ENCODE measurements around the gene THOC6. TPM values are rescaled to one million over a fixed set of nuclear protein-coding genes. Genes with fewer than 3 reads are reported as not detected.
A peak's percentile ranks its signal among the peaks of the same experiment; 100 is the strongest.

Gene THOC6
- total RNA-seq, 1 experiment from 2014 or later: 68.2 TPM

DNA sequence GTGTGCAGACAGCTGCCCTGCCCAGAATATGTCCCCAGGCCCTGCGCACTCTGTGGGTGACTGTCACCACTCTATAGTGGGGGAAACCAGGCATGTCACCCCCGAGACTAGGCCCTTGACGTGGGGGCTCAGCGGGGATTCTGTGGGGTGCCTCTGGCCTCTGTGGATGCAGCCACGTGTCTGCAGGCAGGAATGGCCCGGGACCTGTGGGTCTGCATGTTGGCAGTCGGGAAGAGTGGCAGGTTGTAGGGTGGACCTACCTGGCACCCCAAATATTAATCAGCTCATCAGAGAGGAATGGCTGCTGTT, 42.6 kb downstream of the THOC6 start:
- no peak overlapping the region for H3K4me3 Mint-ChIP-seq
- TF ChIP-seq, protein P1, sequence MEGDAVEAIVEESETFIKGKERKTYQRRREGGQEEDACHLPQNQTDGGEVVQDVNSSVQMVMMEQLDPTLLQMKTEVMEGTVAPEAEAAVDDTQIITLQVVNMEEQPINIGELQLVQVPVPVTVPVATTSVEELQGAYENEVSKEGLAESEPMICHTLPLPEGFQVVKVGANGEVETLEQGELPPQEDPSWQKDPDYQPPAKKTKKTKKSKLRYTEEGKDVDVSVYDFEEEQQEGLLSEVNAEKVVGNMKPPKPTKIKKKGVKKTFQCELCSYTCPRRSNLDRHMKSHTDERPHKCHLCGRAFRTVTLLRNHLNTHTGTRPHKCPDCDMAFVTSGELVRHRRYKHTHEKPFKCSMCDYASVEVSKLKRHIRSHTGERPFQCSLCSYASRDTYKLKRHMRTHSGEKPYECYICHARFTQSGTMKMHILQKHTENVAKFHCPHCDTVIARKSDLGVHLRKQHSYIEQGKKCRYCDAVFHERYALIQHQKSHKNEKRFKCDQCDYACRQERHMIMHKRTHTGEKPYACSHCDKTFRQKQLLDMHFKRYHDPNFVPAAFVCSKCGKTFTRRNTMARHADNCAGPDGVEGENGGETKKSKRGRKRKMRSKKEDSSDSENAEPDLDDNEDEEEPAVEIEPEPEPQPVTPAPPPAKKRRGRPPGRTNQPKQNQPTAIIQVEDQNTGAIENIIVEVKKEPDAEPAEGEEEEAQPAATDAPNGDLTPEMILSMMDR (conservative IDR thresholded peaks at IDR 0.05): no peak
- no peak overlapping the region for H2AFZ ChIP-seq (ENCODE audit: low read length)
- peak overlapping the region in 1 of 3 experiments; percentile 55; a peak in 1 of 7 replicates for H3K27ac Mint-ChIP-seq
- H3K9me3 Mint-ChIP-seq: no peaks in the 10 kb centered on the region; a peak in 1 of 5 replicates
- H3K56ac ChIP-seq (ENCODE audit: insufficient read length, low read depth, low read length): no peak overlapping the region
- no peaks in the 10 kb centered on the region for H3K79me2 ChIP-seq (ENCODE audit: insufficient read depth, low read length)
- H4K20me1 ChIP-seq (ENCODE audit: control insufficient read depth, insufficient read depth, insufficient read length): no peaks in the 10 kb centered on the region
- no peak overlapping the region for H4K91ac ChIP-seq (ENCODE audit: insufficient read length, low read depth, low read length)
- no peak overlapping the region for H2AK5ac ChIP-seq (ENCODE audit: insufficient read length, low read length)
- no peak overlapping the region for H3K14ac ChIP-seq (ENCODE audit: insufficient read depth, low read length)
- H4K8ac ChIP-seq (replicated peaks; ENCODE audit: insufficient read length, low read depth, low read length): no peak overlapping the region
- H3T11ph ChIP-seq (ENCODE audit: low read length): no peak overlapping the region
- H3K4me1 Mint-ChIP-seq: peaks cover 21 to 23% of the 10 kb centered on the region in 2 experiments
- H2BK12ac ChIP-seq (ENCODE audit: insufficient read length, low read depth, low read length): no peak overlapping the region
- H2BK15ac ChIP-seq (ENCODE audit: low read depth, low read length): no peak overlapping the region
- no peaks in the 10 kb centered on the region; the same call in 1 of the 2 replicates for H3K4me1 ChIP-seq (ENCODE audit: insufficient read depth, low read length)
- H3K36me3 Mint-ChIP-seq (ENCODE audit: insufficient read depth in 1 of 3, low read depth in 3 of 3): no peaks in the 10 kb centered on the region
- H3K79me1 ChIP-seq (ENCODE audit: insufficient read depth, low read depth, low read length, poor library complexity, severe bottlenecking): no peaks in the 10 kb centered on the region
- no peaks in the 10 kb centered on the region for H3K9me3 ChIP-seq (ENCODE audit: control insufficient read depth, low read depth, low read length)
- no peaks in the 10 kb centered on the region for H3K27me3 ChIP-seq (ENCODE audit: insufficient read depth, low read length)
- H3K27me3 Mint-ChIP-seq (ENCODE audit: low read depth): peaks cover 13% of the 10 kb centered on the region
- no peak overlapping the region for H3K23ac ChIP-seq (ENCODE audit: insufficient read length, low read depth, low read length)
- no peak overlapping the region for H3K27ac ChIP-seq (ENCODE audit: insufficient read length, low read depth, low read length)
- H2BK20ac ChIP-seq (ENCODE audit: low read depth, low read length, poor library complexity, severe bottlenecking): no peak overlapping the region
- H2BK5ac ChIP-seq (ENCODE audit: insufficient read length, low read length): no peak overlapping the region
- DNase-seq: no peak
- H3K23me2 ChIP-seq (ENCODE audit: insufficient read length, low read depth, low read length, poor library complexity, severe bottlenecking): no peaks in the 10 kb centered on the region
- no peak overlapping the region for H3K9ac ChIP-seq (ENCODE audit: extremely low read depth, insufficient read length, low read length)
- no peak overlapping the region for H4K5ac ChIP-seq (ENCODE audit: insufficient read length, low read depth, low read length)
- WGBS (ENCODE audit: extremely low coverage, insufficient read length, low lambda C conversion rate): no CpG with 5 or more reads among the region's 7 CpGs
- no peak overlapping the region for H3K4ac ChIP-seq (ENCODE audit: low read depth, low read length)
- no peak overlapping the region for H3K4me2 ChIP-seq (ENCODE audit: insufficient read depth, insufficient read length, low read length)
- H3K18ac ChIP-seq (ENCODE audit: insufficient read length, low read depth, low read length): no peak overlapping the region
- H2BK120ac ChIP-seq (ENCODE audit: low read depth, low read length, poor library complexity, severe bottlenecking): no peak overlapping the region

Measured in H9 (cell line).